HCT116 (cell line): ENCODE measurements around the gene WIZ. TPM values are rescaled to one million over a fixed set of nuclear protein-coding genes. Genes with fewer than 3 reads are reported as not detected.

Experiments
- microRNA counts: library from miRNA; unstranded; fragments of <30 nt; microRNA quantifications from one replicate; lab custom pipeline; 2015
- microRNA-seq: library from miRNA; unstranded; fragments of <30 nt; microRNA quantifications from one replicate; pipeline ENCODE4, GENCODE V29; 2016; ENCODE audit warnings: borderline number of aligned reads
- total RNA-seq: library from RNA; stranded (reverse); gene quantifications from one replicate; pipeline ENCODE4 v1.2.1, GENCODE V29; 2021; ENCODE audit not compliant: unreplicated experiment

WIZ gene
- total RNA-seq, 1 experiment from 2014 or later: 28.4 TPM

MicroRNA genes within 50 kb of the gene (microRNA counts, 767-probe panel; counts per million panel counts)
- microRNA hsa-miR-1470 (lab: Ali Mortazavi, UCI): not detected

Small RNA genes lying within 50 kb of the gene (microRNA-seq; reads per million reads assigned to microRNA genes)
- gene MIR1470: not detected

Other genes with a start within 250 kb of the WIZ start
- 39.4 TPM for gene NOTCH3, start 249.0 kb downstream of the WIZ start, total RNA-seq
- 0.12 TPM for gene EPHX3, start 217.5 kb downstream of the WIZ start, total RNA-seq
- 52.9 TPM for gene BRD4, start 117.4 kb downstream of the WIZ start, total RNA-seq
- gene AKAP8, start 70.2 kb downstream of the WIZ start, total RNA-seq: 50.6 TPM
- gene AKAP8L, start 31.0 kb downstream of the WIZ start, total RNA-seq: 106 TPM
- 0.57 TPM for gene RASAL3, start 14.6 kb upstream of the WIZ start, total RNA-seq
- gene PGLYRP2, start 29.5 kb upstream of the WIZ start, total RNA-seq: not detected
- 4.9 TPM for gene CYP4F22, start 58.6 kb upstream of the WIZ start, total RNA-seq
- gene CYP4F8, start 165.3 kb upstream of the WIZ start, total RNA-seq: not detected
- gene CYP4F3, start 190.9 kb upstream of the WIZ start, total RNA-seq: 3.6 TPM
- 4.4 TPM for gene CYP4F12, start 223.1 kb upstream of the WIZ start, total RNA-seq